Measurements from ENCODE around the gene CHTOP. TPM values are rescaled to one million over a fixed set of nuclear protein-coding genes. Genes with fewer than 3 reads are reported as not detected.

The CHTOP gene
- total RNA-seq, 1 donor from 2014 or later = 59.3 TPM

DNA sequence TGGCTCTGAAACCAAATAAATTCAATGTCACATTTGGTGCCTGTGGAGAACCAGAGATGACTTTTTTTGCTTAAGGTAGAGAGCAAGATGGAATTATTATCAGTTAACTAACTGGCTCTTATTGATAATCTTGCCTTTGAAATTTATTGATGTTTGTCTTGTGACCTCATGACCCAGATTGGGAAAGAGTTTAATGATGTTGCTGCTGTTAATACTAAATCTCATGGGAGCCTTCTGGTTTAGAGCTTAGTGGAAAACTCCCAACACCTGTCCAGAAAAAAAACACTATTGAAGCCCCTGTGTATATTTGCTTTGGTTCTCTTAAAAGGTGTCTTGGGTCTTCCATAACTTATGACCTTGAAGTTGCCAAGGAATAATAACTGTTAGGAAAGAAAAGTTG is 9.9 kb downstream of the CHTOP start:
- no peak overlapping the region for H3K27ac Mint-ChIP-seq (ENCODE audit: unreplicated experiment)
- no peak overlapping the region for H3K4me3 Mint-ChIP-seq (ENCODE audit: unreplicated experiment)
- H3K9me3 Mint-ChIP-seq (ENCODE audit: unreplicated experiment) = no peaks in the 10 kb centered on the region
- no peaks in the 10 kb centered on the region for H3K4me1 Mint-ChIP-seq (ENCODE audit: unreplicated experiment)
- TF ChIP-seq, protein P1, sequence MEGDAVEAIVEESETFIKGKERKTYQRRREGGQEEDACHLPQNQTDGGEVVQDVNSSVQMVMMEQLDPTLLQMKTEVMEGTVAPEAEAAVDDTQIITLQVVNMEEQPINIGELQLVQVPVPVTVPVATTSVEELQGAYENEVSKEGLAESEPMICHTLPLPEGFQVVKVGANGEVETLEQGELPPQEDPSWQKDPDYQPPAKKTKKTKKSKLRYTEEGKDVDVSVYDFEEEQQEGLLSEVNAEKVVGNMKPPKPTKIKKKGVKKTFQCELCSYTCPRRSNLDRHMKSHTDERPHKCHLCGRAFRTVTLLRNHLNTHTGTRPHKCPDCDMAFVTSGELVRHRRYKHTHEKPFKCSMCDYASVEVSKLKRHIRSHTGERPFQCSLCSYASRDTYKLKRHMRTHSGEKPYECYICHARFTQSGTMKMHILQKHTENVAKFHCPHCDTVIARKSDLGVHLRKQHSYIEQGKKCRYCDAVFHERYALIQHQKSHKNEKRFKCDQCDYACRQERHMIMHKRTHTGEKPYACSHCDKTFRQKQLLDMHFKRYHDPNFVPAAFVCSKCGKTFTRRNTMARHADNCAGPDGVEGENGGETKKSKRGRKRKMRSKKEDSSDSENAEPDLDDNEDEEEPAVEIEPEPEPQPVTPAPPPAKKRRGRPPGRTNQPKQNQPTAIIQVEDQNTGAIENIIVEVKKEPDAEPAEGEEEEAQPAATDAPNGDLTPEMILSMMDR (IDR thresholded peaks at IDR 0.05; ENCODE audit: unreplicated experiment) = no peak
- peaks cover 47% of the 10 kb centered on the region for H3K36me3 Mint-ChIP-seq (ENCODE audit: low read depth, unreplicated experiment)
- no peak for DNase-seq (ENCODE audit: low spot score)
- H3K27me3 Mint-ChIP-seq (ENCODE audit: unreplicated experiment) = peaks cover 5% of the 10 kb centered on the region

DNA sequence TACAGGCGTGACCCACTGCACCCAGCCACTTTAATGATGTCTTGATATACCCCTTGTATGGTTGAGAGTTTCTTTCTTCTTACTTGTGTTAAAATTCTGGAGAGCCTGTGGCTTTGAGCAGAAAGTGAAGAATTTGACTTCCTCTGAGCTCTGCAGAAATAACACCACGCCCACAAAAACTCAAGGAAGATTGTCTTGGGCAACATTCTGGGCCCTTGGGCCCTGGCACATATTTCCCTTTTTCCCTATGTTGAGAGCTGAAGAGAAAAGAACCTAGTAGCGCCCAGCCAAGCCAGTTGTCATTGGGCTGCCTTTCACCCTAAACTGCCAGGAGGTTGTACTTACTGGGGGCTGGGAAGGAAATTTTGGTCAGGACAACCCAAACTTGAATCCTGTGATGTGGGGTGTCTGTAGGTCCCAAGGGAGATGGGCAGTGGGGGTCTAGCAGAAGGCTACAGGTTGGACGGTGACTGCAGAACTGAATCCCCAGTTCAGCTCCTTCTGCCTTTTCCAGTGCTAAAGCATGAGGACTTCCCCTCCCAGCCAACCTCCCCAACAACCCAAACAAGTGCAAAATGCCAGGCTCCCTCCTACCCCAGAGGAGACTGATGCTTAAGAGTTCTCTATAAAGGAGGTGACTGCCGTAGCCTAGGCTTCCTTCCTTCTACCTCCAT is 12.9 kb downstream of the CHTOP start:
- Mint-ChIP-seq H3K4me1 (ENCODE audit: unreplicated experiment) (peaks cover 3% of the 10 kb centered on the region), H3K4me3 (ENCODE audit: unreplicated experiment) (no peak overlapping the region), H3K36me3 (ENCODE audit: low read depth, unreplicated experiment) (peaks cover 40% of the 10 kb centered on the region), H3K27me3 (ENCODE audit: unreplicated experiment) (peaks cover 5% of the 10 kb centered on the region), H3K9me3 (ENCODE audit: unreplicated experiment) (no peaks in the 10 kb centered on the region), H3K27ac (ENCODE audit: unreplicated experiment) (no peak overlapping the region)
- DNase-seq (ENCODE audit: low spot score) = no peak
- TF ChIP-seq, protein P1 (IDR thresholded peaks at IDR 0.05; ENCODE audit: unreplicated experiment) = no peak

DNA sequence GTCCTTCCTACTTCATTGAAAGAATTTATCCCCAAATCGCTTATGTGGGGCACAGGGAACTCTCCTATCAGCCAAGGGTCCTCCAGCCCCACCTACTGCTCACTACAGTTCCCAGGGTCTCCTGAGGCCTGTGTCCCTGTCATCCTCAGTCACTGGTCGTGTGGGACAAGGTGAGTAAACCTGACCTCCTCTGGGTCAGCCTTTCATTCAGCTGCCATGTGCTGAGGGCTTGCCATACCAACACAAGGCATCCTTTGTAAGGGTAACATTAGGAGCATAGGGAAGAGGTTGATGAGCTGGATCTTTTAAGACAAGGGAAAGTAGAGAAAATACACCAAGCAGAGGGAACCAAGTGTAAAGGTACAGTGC is 13.5 kb downstream of the CHTOP start:
- H3K36me3 Mint-ChIP-seq (ENCODE audit: low read depth, unreplicated experiment) = peaks cover 40% of the 10 kb centered on the region
- H3K4me1 Mint-ChIP-seq (ENCODE audit: unreplicated experiment) = peaks cover 3% of the 10 kb centered on the region
- no peak for DNase-seq (ENCODE audit: low spot score)
- peaks cover 5% of the 10 kb centered on the region for H3K27me3 Mint-ChIP-seq (ENCODE audit: unreplicated experiment)
- TF ChIP-seq, protein P1 (IDR thresholded peaks at IDR 0.05; ENCODE audit: unreplicated experiment) = no peak
- no peaks in the 10 kb centered on the region for H3K9me3 Mint-ChIP-seq (ENCODE audit: unreplicated experiment)
- peak overlapping the region; percentile 26 for H3K4me3 Mint-ChIP-seq (ENCODE audit: unreplicated experiment)
- peak overlapping the region; percentile 72 for H3K27ac Mint-ChIP-seq (ENCODE audit: unreplicated experiment)

DNA sequence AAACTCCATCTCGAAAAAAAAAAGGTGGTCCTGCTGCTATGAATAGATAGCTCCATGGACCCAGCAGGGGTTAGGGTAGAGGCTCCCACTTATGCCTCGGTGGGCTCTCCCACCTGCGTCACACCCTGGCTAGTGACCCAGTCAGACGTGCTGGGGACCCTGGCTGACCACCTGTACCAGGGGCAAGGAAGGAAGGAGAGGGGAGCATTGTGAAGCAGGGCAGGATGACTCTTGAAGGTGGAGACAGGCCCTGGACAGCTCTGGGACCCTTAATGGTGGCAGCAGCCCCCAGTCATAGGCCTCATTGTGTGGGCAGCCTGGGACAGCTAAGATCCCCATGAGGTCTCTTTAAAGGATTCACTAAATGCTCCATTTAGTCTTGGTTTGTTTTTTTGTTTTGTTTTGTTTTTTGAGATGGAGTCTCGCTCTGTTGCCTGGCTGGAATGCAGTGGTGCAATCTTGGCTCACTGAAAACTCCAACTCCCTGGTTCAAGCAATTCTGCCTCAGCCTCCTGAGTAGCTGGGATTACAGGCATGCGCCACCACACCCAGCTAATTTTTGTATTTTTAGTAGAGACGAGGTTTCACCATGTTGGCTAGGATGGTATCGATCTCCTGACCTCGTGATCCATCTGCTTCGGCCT is 14.3 kb downstream of the CHTOP start:
- H3K4me3 Mint-ChIP-seq (ENCODE audit: unreplicated experiment) = no peak overlapping the region
- H3K4me1 Mint-ChIP-seq (ENCODE audit: unreplicated experiment) = peaks cover 3% of the 10 kb centered on the region
- H3K9me3 Mint-ChIP-seq (ENCODE audit: unreplicated experiment) = no peaks in the 10 kb centered on the region
- DNase-seq (ENCODE audit: low spot score) = no peak
- peaks cover 5% of the 10 kb centered on the region for H3K27me3 Mint-ChIP-seq (ENCODE audit: unreplicated experiment)
- H3K27ac Mint-ChIP-seq (ENCODE audit: unreplicated experiment) = no peak overlapping the region
- H3K36me3 Mint-ChIP-seq (ENCODE audit: low read depth, unreplicated experiment) = peaks cover 37% of the 10 kb centered on the region
- TF ChIP-seq, protein P1 (IDR thresholded peaks at IDR 0.05; ENCODE audit: unreplicated experiment) = no peak
